LNCaP clone FGC (cell line): Measurements from ENCODE around the gene SV2B.

ENCODE experiments used
- DNase-seq: peaks from one replicate; pipeline ENCODE4 v3.0.0-alpha.2; 2011; ENCODE audit warnings: low read depth
- H3K4me3 ChIP-seq: 2 replicates; pipeline ENCODE4 v1.5.1; 2011; ENCODE audit warnings: mild to moderate bottlenecking, low read depth, low read length, control low read depth
- CTCF ChIP-seq: IDR thresholded peaks from 2 replicates; pipeline ENCODE4 v1.5.1; 2012; ENCODE audit warnings: mild to moderate bottlenecking; ENCODE audit not compliant: control insufficient read depth, insufficient read depth; ENCODE audit errors: extremely low read depth

The SV2B gene

GRCh38 chr15:91271565-91272153, 171.6 kb downstream of the SV2B start:
- no peak overlapping the region for H3K4me3 ChIP-seq
- peak; percentile 72 for TF ChIP-seq CTCF
- DNase-seq = peak; percentile 40

GRCh38 chr15:91275844-91276243, 175.8 kb downstream of the SV2B start:
- TF ChIP-seq CTCF = no peak

GRCh38 chr15:91278951-91279350, 178.9 kb downstream of the SV2B start:
- TF ChIP-seq CTCF = no peak
- H3K4me3 ChIP-seq = no peak overlapping the region

More at GRCh38 chr15:91275844-91276243, 175.8 kb downstream of the SV2B start:
- no peak overlapping the region for H3K4me3 ChIP-seq
- no peak for DNase-seq

GRCh38 chr15:91279486-91279885, 179.4 kb downstream of the SV2B start:
- TF ChIP-seq CTCF = no peak
- no peak for DNase-seq
- no peak overlapping the region for H3K4me3 ChIP-seq

More at GRCh38 chr15:91278951-91279350, 178.9 kb downstream of the SV2B start:
- no peak for DNase-seq

- DNase-seq = no peak
- no peak for TF ChIP-seq CTCF
- H3K4me3 ChIP-seq = no peak overlapping the region
Measured at GRCh38 chr15:91281947-91282346, 181.9 kb downstream of the SV2B start.

- no peak for TF ChIP-seq CTCF
- DNase-seq = no peak
- H3K4me3 ChIP-seq = no peak overlapping the region
Measured at GRCh38 chr15:91282486-91282885, 182.4 kb downstream of the SV2B start.

GRCh38 chr15:91283155-91283554, 183.1 kb downstream of the SV2B start:
- no peak for DNase-seq
- TF ChIP-seq CTCF = no peak
- H3K4me3 ChIP-seq = no peak overlapping the region
